ENCODE results near the gene RRP36.

The RRP36 gene

DNA sequence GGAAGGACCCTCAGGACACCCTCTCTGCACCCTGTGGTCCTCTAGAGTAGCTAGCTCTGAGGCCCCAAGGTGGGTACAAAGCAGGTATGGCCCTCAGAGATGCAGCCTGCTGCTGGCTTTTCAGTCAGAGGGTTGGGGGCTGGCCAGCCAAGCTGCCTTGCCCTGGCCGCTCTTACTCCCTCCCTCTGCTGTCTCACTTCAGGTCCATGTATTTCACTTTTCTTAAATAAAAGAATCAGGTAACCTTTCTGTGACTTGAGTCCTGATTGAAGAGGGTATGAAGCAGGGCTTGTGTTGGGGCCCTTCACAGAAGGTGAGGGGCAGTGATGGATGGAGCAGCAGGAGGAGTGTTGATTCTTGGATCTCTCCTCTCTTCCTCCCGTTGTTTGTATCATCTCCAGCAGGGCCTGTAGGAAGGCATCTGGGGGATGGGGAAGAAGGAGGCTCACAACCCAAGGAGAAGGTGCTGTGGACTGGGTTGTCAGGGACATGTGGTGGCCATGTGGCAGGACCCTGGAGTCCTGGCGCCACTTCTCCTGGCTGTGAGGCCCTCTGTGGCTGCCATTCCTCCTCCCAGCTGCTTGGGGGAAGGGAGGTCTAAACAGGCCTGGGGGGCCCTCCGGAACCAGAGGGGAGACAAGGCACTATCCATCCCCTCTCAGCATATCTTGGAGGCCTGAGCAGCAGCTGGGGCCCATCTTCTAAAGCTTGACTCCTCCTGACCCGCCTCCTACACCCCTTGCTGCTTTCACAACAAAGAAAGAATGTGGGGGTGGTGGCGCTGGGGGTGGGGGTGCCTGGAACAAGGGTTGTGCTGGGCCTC is 53.6 kb downstream of the RRP36 start:
- DNase-seq = no peak

DNA sequence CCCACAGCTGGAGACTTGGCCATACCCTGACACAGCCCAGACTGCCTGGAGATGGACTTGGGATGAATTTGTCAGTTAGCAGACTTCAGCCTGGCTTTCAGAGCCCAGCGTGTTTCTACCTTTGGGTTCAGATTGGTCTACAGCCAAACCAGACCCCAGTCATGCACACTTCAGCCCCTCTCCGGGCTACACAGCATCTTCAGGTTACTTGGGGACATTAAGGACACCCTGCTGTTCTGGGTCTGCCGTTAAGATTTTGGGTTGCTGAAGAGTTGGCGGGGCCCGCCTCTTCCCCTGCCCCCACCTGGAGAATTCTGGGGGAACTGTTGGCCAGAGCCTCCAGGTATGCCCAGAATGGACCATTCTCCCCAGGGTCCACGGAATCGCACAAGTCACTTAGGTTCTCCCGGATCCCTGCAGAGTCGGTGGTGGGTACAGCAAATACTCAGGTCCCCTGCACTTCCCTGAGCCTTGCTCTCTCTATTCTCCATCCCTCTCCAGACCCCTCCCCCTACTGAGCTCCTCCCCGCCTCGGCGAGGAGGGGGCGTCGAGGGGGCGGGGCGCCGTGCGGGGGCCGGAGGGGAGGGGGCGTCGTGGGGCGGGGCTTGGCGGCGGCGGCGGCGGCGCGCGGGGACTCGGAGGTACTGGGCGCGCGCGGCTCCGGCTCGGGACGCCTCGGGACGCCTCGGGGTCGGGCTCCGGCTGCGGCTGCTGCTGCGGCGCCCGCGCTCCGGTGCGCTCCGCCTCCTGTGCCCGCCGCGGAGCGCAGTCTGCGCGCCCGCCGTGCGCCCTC is 54.4 kb downstream of the RRP36 start, which contains the start of gene PTK7:
TSS of gene PTK7 (plus strand) at position 645 of the 794 bp plus-strand sequence. CDS start 175 bp downstream, outside the sequence.
- DNase-seq = peak; percentile 50

DNA sequence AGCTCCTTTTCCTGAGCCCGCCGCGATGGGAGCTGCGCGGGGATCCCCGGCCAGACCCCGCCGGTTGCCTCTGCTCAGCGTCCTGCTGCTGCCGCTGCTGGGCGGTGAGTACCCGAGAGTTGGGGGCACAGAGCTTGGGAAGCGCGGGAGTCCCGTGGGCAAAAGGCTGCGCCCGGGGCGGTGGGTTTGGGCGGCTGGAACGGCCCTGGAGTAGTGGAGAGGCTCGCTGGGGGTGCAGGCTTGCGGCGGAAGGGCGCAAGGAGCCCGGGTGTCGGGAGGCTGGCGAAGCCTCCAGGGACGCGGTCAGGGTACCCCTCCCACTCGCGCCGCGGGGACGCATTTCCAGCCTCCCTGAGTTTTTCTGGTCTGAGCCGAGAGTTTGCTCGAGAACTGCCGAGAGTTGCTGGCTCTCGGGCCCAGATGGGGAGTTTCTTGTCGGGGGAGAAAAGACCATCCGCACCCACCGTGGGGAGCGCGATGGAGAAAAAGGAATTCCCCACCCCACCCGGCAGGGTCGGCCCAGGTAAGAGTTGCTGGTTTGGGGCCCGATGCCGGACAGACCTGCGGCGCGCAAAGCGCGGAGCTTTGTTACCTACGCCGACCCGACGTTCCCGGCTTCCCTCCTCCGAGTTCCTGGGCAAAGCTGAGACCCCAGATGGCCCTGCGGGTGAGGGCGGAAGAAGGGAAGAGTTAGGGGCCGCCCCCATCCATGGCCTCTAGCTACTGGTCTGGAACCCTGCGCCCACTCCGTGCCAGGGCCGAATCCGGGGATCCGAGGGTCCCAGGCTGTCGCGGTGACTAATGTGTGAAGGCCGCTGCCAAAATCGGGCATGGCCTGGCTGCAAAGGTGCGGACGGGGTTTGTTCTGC is 55.3 kb downstream of the RRP36 start:
- no peak for DNase-seq

DNA sequence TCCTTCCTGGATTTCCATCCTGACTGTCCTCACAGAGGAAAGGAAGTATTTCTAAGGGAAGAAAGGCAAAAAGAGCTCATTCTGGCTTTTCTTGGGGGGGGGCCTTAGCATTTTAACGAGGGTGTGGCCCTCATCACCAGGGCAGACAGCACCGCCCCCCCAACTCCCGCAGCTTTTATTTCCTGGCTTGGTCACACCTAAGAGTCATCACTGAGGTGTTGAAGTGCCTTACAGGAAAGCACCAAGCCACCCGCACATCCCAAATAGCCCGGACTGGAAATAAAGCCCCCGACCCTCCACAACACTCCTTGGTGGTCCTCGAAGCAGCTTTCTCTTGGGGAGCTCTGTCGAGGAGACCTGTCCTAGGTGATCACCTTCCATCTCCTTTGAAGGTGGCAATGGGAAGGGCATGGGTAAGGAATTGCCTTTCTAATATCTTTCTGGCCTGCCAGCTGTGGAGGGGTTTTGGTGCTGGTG is 55.9 kb downstream of the RRP36 start:
- no peak for DNase-seq

DNA sequence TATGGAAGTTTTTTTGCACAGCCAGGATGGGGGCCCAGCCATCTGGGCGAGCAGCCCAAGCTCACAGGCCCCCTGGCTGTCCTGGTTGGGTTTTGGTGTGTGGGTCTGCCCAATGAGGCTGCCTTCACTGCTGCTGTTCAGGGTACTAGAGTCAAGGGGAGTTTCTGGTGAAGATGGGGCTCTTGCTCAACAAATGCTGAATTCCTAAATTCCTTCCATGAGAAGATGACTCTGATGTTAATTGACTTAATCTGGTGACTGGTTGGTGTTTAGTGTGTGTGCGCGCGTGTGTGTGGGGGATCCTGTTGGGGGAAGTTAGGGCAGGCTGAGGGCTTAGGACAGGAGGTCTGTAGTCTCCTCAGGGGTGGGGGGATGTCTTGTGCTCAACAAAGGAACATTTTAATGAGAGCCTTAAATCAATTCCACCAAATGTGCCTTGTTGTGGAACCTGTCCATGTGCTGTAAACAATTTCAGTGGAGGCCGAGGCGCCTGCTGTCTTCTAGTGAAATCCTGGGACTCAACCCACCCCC is 56.6 kb downstream of the RRP36 start:
- DNase-seq = no peak

DNA sequence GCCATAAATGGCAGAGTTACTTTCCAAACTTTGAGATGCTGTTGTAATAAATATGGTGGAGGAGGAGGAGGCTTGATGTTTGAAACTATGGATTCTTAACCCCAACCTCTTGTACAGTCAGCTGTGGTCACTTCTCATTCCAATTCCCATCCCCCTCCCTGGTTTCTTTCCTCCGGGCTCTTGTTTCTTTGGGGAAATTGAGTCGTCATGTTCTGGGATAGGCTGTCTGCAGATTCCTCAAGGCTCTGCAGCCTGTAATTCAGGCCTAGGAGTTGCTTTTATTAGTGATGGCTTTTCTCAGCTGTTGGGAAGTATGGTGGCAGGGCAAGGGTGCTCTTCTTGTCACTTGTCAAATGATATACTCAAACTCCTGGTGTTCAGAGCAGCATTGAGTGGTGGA is 57.3 kb downstream of the RRP36 start:
- DNase-seq = no peak
